GM21723 (cell line): Measurements from ENCODE around the gene C10orf95.
"Not testable (repeated sequence)": the region's sequence is repeated elsewhere in the genome, so short reads cannot be mapped to it uniquely, and the experiment has no call there.

ENCODE experiments used
- ATAC-seq: cut with Tn5 transposase; IDR thresholded peaks from one replicate; pipeline ENCODE4 v1.9.1; 2021; ENCODE audit warnings: mild to moderate bottlenecking, moderate library complexity; ENCODE audit not compliant: unreplicated experiment

Gene C10orf95

GRCh38 chr10:102451105-102451969, at the start of gene C10orf95:
C10orf95 (minus strand) TSS chr10:102451543; CDS start chr10:102451093, 450 bp downstream.
- ATAC-seq: no peak

- ATAC-seq: not testable (repeated sequence)
Measured at GRCh38 chr10:102500686-102501085, 49.3 kb upstream of the C10orf95 start.

- no peak for ATAC-seq
Measured at GRCh38 chr10:102499356-102499755, 48.0 kb upstream of the C10orf95 start.

GRCh38 chr10:102497545-102497944, 46.2 kb upstream of the C10orf95 start:
- ATAC-seq: no peak

GRCh38 chr10:102493771-102494170, 42.4 kb upstream of the C10orf95 start:
- ATAC-seq: no peak

GRCh38 chr10:102492983-102493382, 41.6 kb upstream of the C10orf95 start:
- ATAC-seq: no peak

- no peak for ATAC-seq
Measured at GRCh38 chr10:102492344-102492939, 41.1 kb upstream of the C10orf95 start.

GRCh38 chr10:102491136-102491535, 39.8 kb upstream of the C10orf95 start:
- ATAC-seq: no peak

- ATAC-seq: no peak
Measured at GRCh38 chr10:102485093-102485784, 33.9 kb upstream of the C10orf95 start.

- no peak for ATAC-seq
Measured at GRCh38 chr10:102484021-102484420, 32.7 kb upstream of the C10orf95 start.

- no peak for ATAC-seq
Measured at GRCh38 chr10:102480396-102480795, 29.1 kb upstream of the C10orf95 start.

- no peak for ATAC-seq
Measured at GRCh38 chr10:102479651-102480050, 28.3 kb upstream of the C10orf95 start.

- ATAC-seq: no peak
Measured at GRCh38 chr10:102476466-102477141, 25.3 kb upstream of the C10orf95 start.

- ATAC-seq: no peak
Measured at GRCh38 chr10:102475451-102476040, 24.2 kb upstream of the C10orf95 start.

GRCh38 chr10:102473445-102474331, 22.3 kb upstream of the C10orf95 start:
- no peak for ATAC-seq

- no peak for ATAC-seq
Measured at GRCh38 chr10:102470579-102471546, 19.5 kb upstream of the C10orf95 start.

- no peak for ATAC-seq
Measured at GRCh38 chr10:102468683-102469082, 17.3 kb upstream of the C10orf95 start.

- no peak for ATAC-seq
Measured at GRCh38 chr10:102467971-102468438, 16.7 kb upstream of the C10orf95 start.
